Measurements from ENCODE around the gene ANKS1A.

The ANKS1A gene

GRCh38 chr6:35065441-35065800, 176.4 kb downstream of the ANKS1A start:
- TF ChIP-seq ZBTB7A (IDR thresholded peaks at IDR 0.05; ENCODE audit: low read depth) (no peak), MAX (IDR thresholded peaks at IDR 0.05) (no peak), NFIC (IDR thresholded peaks at IDR 0.05) (no peak), TAF1 (IDR thresholded peaks at IDR 0.05; ENCODE audit: low read depth) (no peak), CEBPB (IDR thresholded peaks at IDR 0.05) (no peak), USF1 (IDR thresholded peaks at IDR 0.05) (no peak), TEAD4 (IDR thresholded peaks at IDR 0.05) (no peak), TCF12 (IDR thresholded peaks at IDR 0.05; ENCODE audit: low read depth) (no peak), RAD21 (IDR thresholded peaks at IDR 0.05; ENCODE audit: low read depth) (no peak), YY1 (IDR thresholded peaks at IDR 0.05; ENCODE audit: low read depth) (no peak), REST (IDR thresholded peaks at IDR 0.05; ENCODE audit: low read depth) (no peak), CREB1 (IDR thresholded peaks at IDR 0.05; ENCODE audit: low read depth) (no peak), EP300 (IDR thresholded peaks at IDR 0.05; ENCODE audit: borderline replicate concordance) (no peak), FOXM1 (IDR thresholded peaks at IDR 0.05; ENCODE audit: borderline replicate concordance, low read depth) (no peak), EGR1 (IDR thresholded peaks at IDR 0.05) (no peak)

- TF ChIP-seq USF1 (IDR thresholded peaks at IDR 0.05) (no peak), CREB1 (IDR thresholded peaks at IDR 0.05; ENCODE audit: low read depth) (no peak), FOXM1 (IDR thresholded peaks at IDR 0.05; ENCODE audit: borderline replicate concordance, low read depth) (no peak), TCF12 (IDR thresholded peaks at IDR 0.05; ENCODE audit: low read depth) (no peak), RAD21 (IDR thresholded peaks at IDR 0.05; ENCODE audit: low read depth) (no peak), TEAD4 (IDR thresholded peaks at IDR 0.05) (no peak), MAX (IDR thresholded peaks at IDR 0.05) (no peak)
These were observed 176.8 kb downstream of the ANKS1A start for GRCh38 chr6:35065870-35066269.

- TF ChIP-seq USF1 (IDR thresholded peaks at IDR 0.05) (no peak), ZBTB7A (IDR thresholded peaks at IDR 0.05; ENCODE audit: low read depth) (no peak), TAF1 (IDR thresholded peaks at IDR 0.05; ENCODE audit: low read depth) (no peak)
These were observed 178.2 kb downstream of the ANKS1A start for GRCh38 chr6:35067234-35067633.

- TF ChIP-seq TCF12 (IDR thresholded peaks at IDR 0.05; ENCODE audit: low read depth) = no peak
- TF ChIP-seq EP300 (IDR thresholded peaks at IDR 0.05; ENCODE audit: borderline replicate concordance) = no peak
- no peak for TF ChIP-seq USF1 (IDR thresholded peaks at IDR 0.05)
- TF ChIP-seq TAF1 (IDR thresholded peaks at IDR 0.05; ENCODE audit: low read depth) = no peak
- TF ChIP-seq CREB1 (IDR thresholded peaks at IDR 0.05; ENCODE audit: low read depth) = no peak
- TF ChIP-seq RAD21 (IDR thresholded peaks at IDR 0.05; ENCODE audit: low read depth) = no peak
- no peak for TF ChIP-seq TEAD4 (IDR thresholded peaks at IDR 0.05)
- TF ChIP-seq MAX (IDR thresholded peaks at IDR 0.05) = no peak
- TF ChIP-seq YY1 (IDR thresholded peaks at IDR 0.05; ENCODE audit: low read depth) = no peak
- no peak for TF ChIP-seq CEBPB (IDR thresholded peaks at IDR 0.05)
These were observed 179.2 kb downstream of the ANKS1A start for GRCh38 chr6:35068206-35068605.

GRCh38 chr6:35068644-35069043, 179.6 kb downstream of the ANKS1A start:
- TF ChIP-seq TAF1 (IDR thresholded peaks at IDR 0.05; ENCODE audit: low read depth) = no peak

- TF ChIP-seq RAD21 (IDR thresholded peaks at IDR 0.05; ENCODE audit: low read depth) = no peak
- TF ChIP-seq TAF1 (IDR thresholded peaks at IDR 0.05; ENCODE audit: low read depth) = no peak
- TF ChIP-seq MAX (IDR thresholded peaks at IDR 0.05) = no peak
- no peak for TF ChIP-seq USF1 (IDR thresholded peaks at IDR 0.05)
- TF ChIP-seq CREB1 (IDR thresholded peaks at IDR 0.05; ENCODE audit: low read depth) = no peak
- TF ChIP-seq YY1 (IDR thresholded peaks at IDR 0.05; ENCODE audit: low read depth) = no peak
- no peak for TF ChIP-seq CEBPB (IDR thresholded peaks at IDR 0.05)
These were observed 180.2 kb downstream of the ANKS1A start for GRCh38 chr6:35069262-35069661.

GRCh38 chr6:35070111-35070510, 181.1 kb downstream of the ANKS1A start:
- TF ChIP-seq MAX (IDR thresholded peaks at IDR 0.05) (no peak), USF1 (IDR thresholded peaks at IDR 0.05) (no peak), TEAD4 (IDR thresholded peaks at IDR 0.05) (no peak), YY1 (IDR thresholded peaks at IDR 0.05; ENCODE audit: low read depth) (no peak), CEBPB (IDR thresholded peaks at IDR 0.05) (no peak), EP300 (IDR thresholded peaks at IDR 0.05; ENCODE audit: borderline replicate concordance) (no peak), REST (IDR thresholded peaks at IDR 0.05; ENCODE audit: low read depth) (no peak), TCF12 (IDR thresholded peaks at IDR 0.05; ENCODE audit: low read depth) (no peak), CREB1 (IDR thresholded peaks at IDR 0.05; ENCODE audit: low read depth) (no peak), RAD21 (IDR thresholded peaks at IDR 0.05; ENCODE audit: low read depth) (no peak), NFIC (IDR thresholded peaks at IDR 0.05) (no peak), EGR1 (IDR thresholded peaks at IDR 0.05) (no peak)
